ENCODE results near the gene SRRM5. TPM values are rescaled to one million over a fixed set of nuclear protein-coding genes. Genes with fewer than 3 reads are reported as not detected.
"Not testable (repeated sequence)": the region's sequence is repeated elsewhere in the genome, so short reads cannot be mapped to it uniquely, and the experiment has no call there.

The SRRM5 gene
- total RNA-seq, 2 donors from 2014 or later = 1.1 to 1.7 TPM

DNA sequence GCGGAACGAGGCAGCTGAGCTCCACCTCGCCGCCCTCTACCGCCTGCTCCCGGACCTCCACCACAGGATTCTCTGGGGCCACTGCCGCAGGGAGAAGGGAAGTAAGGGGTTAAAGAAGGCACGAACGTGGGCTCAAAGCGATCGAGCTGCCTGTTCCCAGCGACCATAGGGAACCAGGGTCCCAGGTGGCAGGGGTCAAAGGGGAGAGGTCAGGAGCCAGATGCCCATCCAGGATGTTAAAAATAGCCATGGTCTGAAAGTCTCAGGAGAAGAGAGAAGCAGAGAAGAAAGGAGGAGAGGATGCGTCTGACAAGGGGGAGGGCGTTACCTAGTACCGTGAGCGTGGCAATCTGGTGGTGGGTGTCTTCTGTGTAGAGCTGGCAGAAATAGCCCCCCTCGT is 14.9 kb downstream of the SRRM5 start:
- ATAC-seq (replicated peaks in 1 of 2) (no peak), DNase-seq (no peak)
- Mint-ChIP-seq H3K27ac (no peak overlapping the region), H3K4me1 (ENCODE audit: low read depth) (peaks cover 25% of the 10 kb centered on the region), H3K27me3 (ENCODE audit: low read depth) (peaks cover 15% of the 10 kb centered on the region), H3K4me3 (no peak overlapping the region), H3K36me3 (ENCODE audit: insufficient read depth in 2 of 2) (no peaks in the 10 kb centered on the region), H3K9me3 (no peaks in the 10 kb centered on the region)

DNA sequence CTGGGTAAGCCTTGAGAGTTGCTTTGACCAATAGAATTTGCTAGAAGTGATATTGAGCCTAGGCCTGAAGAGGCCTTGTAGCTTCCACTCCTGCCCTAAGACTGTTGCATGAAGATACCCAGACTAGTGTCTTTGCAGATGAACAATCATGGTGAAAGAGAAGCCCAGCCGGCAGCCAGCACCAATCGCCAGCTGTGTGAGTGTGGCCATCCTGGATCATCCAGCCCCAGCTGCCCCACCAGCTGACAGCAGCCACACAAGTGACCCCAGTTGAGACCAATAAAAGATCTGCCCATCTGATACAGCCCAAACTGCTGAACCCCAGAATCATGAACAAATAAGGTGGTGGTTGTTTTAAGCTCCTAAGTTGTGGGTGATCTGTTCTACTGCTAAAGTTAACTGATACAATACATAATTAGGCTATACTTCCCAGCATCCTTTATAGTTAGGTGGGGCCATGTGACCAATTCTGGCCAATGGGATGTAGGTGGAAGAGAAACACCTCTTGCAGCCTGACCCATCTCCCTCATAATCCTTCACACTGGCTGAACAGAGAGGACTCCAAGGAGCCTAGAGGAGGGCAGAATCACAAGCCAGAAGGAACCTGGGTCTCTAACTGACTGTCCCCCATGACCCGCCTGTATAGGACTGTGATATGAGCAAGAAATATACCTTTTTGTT is 16.9 kb downstream of the SRRM5 start:
- DNase-seq (no peak), ATAC-seq (replicated peaks in 1 of 2) (no peak)
- H3K27ac Mint-ChIP-seq = no peak overlapping the region
- no peaks in the 10 kb centered on the region for H3K9me3 Mint-ChIP-seq
- peaks cover 15% of the 10 kb centered on the region for H3K27me3 Mint-ChIP-seq (ENCODE audit: low read depth)
- H3K4me3 Mint-ChIP-seq = no peak overlapping the region
- peaks cover 24% of the 10 kb centered on the region for H3K4me1 Mint-ChIP-seq (ENCODE audit: low read depth)
- no peaks in the 10 kb centered on the region for H3K36me3 Mint-ChIP-seq (ENCODE audit: insufficient read depth in 2 of 2)

- no peaks in the 10 kb centered on the region for H3K36me3 Mint-ChIP-seq (ENCODE audit: insufficient read depth in 2 of 2)
- no peaks in the 10 kb centered on the region for H3K4me1 Mint-ChIP-seq (ENCODE audit: low read depth)
- no peaks in the 10 kb centered on the region for H3K9me3 Mint-ChIP-seq
- no peak overlapping the region for H3K27ac Mint-ChIP-seq
- ATAC-seq (replicated peaks in 1 of 2) = no peak
- no peak for DNase-seq
- H3K27me3 Mint-ChIP-seq (ENCODE audit: low read depth) = peaks cover 5% of the 10 kb centered on the region
- H3K4me3 Mint-ChIP-seq = no peak overlapping the region
Measured at GRCh38 chr19:43631491-43631890, 19.6 kb downstream of the SRRM5 start.

DNA sequence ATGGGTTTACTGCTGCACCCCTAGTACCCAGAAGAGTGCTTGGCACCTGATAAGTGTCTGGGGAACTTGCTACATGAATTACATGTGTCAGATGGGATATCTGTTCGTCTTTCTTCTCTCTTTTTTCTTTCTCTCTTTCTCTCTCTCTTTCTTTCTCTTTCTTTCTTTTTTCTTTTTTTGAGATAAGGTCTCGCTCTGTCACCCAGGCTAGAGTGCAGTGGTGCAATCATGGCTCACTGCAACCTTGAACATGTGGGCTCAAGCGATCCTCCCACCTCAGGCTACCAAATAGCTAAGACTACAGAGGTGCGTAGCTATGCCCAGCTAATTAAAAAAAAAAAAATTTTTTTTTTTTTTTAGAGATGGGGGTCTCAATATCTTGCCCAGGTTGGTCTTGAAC is 21.6 kb downstream of the SRRM5 start:
- peaks cover under 1% of the 10 kb centered on the region for H3K4me1 Mint-ChIP-seq (ENCODE audit: low read depth)

GRCh38 chr19:43634068-43634467 is 22.2 kb downstream of the SRRM5 start:
- no peaks in the 10 kb centered on the region for H3K9me3 Mint-ChIP-seq
- no peak for DNase-seq
- peaks cover 2 to 4% of the 10 kb centered on the region in 2 donors for H3K36me3 Mint-ChIP-seq (ENCODE audit: insufficient read depth in 2 of 2)
- peaks cover 6% of the 10 kb centered on the region for H3K4me1 Mint-ChIP-seq (ENCODE audit: low read depth)
- H3K27me3 Mint-ChIP-seq (ENCODE audit: low read depth) = peaks cover 24% of the 10 kb centered on the region
- no peak for ATAC-seq (replicated peaks in 1 of 2)
- no peak overlapping the region for H3K4me3 Mint-ChIP-seq
- no peak overlapping the region for H3K27ac Mint-ChIP-seq

More for the DNA sequence above, 21.6 kb downstream of the SRRM5 start:
- Mint-ChIP-seq H3K36me3 (ENCODE audit: insufficient read depth in 2 of 2) (no peaks in the 10 kb centered on the region), H3K27ac (peak overlapping the region; percentile 61), H3K27me3 (ENCODE audit: low read depth) (peaks cover 18% of the 10 kb centered on the region), H3K9me3 (no peaks in the 10 kb centered on the region), H3K4me3 (no peak overlapping the region)
- DNase-seq (no peak), ATAC-seq (replicated peaks in 1 of 2) (no peak)

GRCh38 chr19:43634506-43634871 is 22.6 kb downstream of the SRRM5 start:
- DNase-seq (no peak), ATAC-seq (replicated peaks in 1 of 2) (no peak)
- Mint-ChIP-seq H3K36me3 (ENCODE audit: insufficient read depth in 2 of 2) (peaks cover 2 to 5% of the 10 kb centered on the region in 2 donors), H3K9me3 (no peaks in the 10 kb centered on the region), H3K4me1 (ENCODE audit: low read depth) (peaks cover 8% of the 10 kb centered on the region), H3K27ac (no peak overlapping the region), H3K4me3 (no peak overlapping the region), H3K27me3 (ENCODE audit: low read depth) (peaks cover 27% of the 10 kb centered on the region)

GRCh38 chr19:43634872-43635560 is 23.1 kb downstream of the SRRM5 start:
- DNase-seq = no peak
- H3K4me1 Mint-ChIP-seq (ENCODE audit: low read depth) = peaks cover 8% of the 10 kb centered on the region
- ATAC-seq (replicated peaks in 1 of 2) = no peak
- H3K4me3 Mint-ChIP-seq = no peak overlapping the region
- H3K27ac Mint-ChIP-seq = no peak overlapping the region
- H3K36me3 Mint-ChIP-seq (ENCODE audit: insufficient read depth in 2 of 2) = peaks cover 2 to 5% of the 10 kb centered on the region in 2 donors
- H3K27me3 Mint-ChIP-seq (ENCODE audit: low read depth) = peaks cover 29% of the 10 kb centered on the region
- no peaks in the 10 kb centered on the region for H3K9me3 Mint-ChIP-seq

- H3K4me1 Mint-ChIP-seq (ENCODE audit: low read depth) = peaks cover 13% of the 10 kb centered on the region
- not testable (repeated sequence) for H3K27ac Mint-ChIP-seq
Measured at GRCh38 chr19:43635561-43635940, 23.7 kb downstream of the SRRM5 start.

DNA sequence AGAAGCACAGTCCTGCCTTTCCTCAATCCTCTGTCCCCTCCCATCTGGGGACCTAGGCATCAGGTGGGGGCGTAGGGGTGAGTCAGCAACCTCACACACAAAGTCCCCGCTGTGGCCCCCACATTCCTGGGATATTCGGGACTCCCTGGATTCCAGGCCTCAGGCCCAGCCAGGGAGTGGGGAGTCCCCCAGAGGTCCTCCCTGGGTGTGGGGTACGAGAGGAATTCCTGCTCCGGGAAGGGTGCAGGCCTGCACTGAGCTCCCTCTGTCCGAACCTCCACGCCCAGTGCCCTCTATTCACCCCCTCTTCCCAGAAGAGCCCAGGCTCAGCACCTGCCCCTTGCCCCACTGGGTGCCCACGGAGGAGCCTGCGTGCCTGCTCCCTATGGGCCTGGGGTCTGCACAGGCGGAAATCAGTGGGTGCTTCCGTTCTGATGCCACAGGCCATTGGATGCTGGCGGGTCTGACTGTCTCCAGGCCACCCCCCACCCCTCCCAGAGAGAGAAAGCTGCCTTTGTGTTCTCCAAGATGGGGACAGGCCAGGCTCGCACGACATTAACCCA is 24.3 kb downstream of the SRRM5 start:
- H3K4me3 Mint-ChIP-seq = no peak overlapping the region
- no peak for ATAC-seq (replicated peaks in 1 of 2)

More at GRCh38 chr19:43635561-43635940, 23.7 kb downstream of the SRRM5 start:
- peaks cover 34% of the 10 kb centered on the region for H3K27me3 Mint-ChIP-seq (ENCODE audit: low read depth)
- H3K9me3 Mint-ChIP-seq; DNase-seq; ATAC-seq (replicated peaks in 1 of 2); H3K36me3 Mint-ChIP-seq (ENCODE audit: insufficient read depth in 2 of 2); H3K4me3 Mint-ChIP-seq: not testable (repeated sequence)

DNA sequence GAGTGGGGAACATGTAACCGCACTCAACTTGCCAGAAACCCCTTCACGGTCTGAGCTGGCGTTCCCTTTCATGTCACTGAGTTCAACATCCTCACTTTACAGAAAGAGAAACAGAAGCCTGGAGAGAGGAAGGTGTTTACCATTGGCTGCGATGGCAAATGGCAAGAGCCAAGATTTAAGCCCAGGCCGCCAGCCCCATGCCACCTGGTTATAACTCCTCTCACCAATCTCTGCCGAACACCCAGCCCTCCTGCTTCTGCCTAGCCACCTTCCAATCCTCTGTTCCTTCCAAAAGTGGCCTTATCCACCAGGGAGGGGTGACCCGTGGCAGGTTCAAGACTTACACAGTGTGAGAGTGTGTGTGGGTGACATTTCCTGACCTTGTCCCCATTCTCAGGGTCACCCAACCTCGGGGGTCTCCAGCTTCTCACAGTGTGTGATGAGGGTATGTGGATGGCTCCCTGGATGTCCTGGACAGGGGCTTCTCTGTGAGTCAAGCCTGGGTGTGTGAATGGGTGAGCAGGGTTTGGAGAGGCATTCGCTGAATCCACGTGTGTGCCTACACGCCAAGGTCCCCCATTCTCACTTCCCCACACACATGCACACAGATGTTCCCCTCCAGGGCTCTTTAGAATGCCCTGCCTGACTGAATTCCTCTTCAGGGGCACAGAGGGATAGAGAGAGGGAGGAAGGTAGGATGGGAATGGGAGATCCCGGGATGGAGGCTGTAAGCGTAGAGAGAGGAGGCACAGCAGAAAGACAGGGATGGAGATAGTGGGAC is 26.5 kb downstream of the SRRM5 start:
- no peak overlapping the region for H3K27ac Mint-ChIP-seq
- H3K9me3 Mint-ChIP-seq = no peaks in the 10 kb centered on the region
- peaks cover 15% of the 10 kb centered on the region for H3K4me1 Mint-ChIP-seq (ENCODE audit: low read depth)
- DNase-seq (no peak), ATAC-seq (replicated peaks in 1 of 2) (no peak)
- H3K4me3 Mint-ChIP-seq = peak overlapping the region; percentile 77 to 91
- H3K36me3 Mint-ChIP-seq (ENCODE audit: insufficient read depth in 2 of 2) = peaks cover 6% of the 10 kb centered on the region in 2 donors
- peaks cover 46% of the 10 kb centered on the region for H3K27me3 Mint-ChIP-seq (ENCODE audit: low read depth)

More for the DNA sequence above, 24.3 kb downstream of the SRRM5 start:
- Mint-ChIP-seq H3K27ac (no peak overlapping the region), H3K9me3 (no peaks in the 10 kb centered on the region), H3K27me3 (ENCODE audit: low read depth) (peaks cover 40% of the 10 kb centered on the region), H3K4me1 (ENCODE audit: low read depth) (peaks cover 15% of the 10 kb centered on the region), H3K36me3 (ENCODE audit: insufficient read depth in 2 of 2) (peaks cover 4 to 6% of the 10 kb centered on the region in 2 donors)
- no peak for DNase-seq

DNA sequence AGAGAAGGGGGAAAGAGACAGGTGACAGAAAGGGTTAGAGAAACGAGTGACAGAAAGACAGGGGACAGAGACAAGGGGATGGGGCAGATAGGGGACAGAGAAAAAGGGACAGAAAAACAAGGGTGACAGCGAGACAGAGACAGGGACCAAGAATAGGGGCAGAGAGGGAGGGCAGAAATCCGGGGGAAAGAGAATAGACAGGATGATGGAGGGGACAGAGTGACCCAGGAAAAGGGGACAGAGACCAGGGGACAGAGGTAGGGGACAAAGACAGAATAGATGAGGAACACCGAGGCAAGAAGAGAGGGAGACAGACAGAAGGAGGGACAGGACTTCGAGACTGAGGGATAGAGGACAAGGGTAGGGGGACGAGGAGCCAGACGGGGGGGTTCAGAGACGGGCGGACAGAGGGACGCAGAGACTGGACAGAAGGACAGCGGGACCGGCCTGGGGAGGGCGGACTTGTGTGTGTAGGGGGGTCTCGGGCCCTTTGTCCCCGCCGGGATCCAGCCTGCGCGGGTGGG is 27.2 kb downstream of the SRRM5 start:
- Mint-ChIP-seq H3K9me3 (no peaks in the 10 kb centered on the region), H3K36me3 (ENCODE audit: insufficient read depth in 2 of 2) (peaks cover 6% of the 10 kb centered on the region in 2 donors), H3K4me1 (ENCODE audit: low read depth) (peaks cover 15% of the 10 kb centered on the region), H3K27me3 (ENCODE audit: low read depth) (peaks cover 46% of the 10 kb centered on the region), H3K4me3 (peak overlapping the region; percentile 77 to 91), H3K27ac (no peak overlapping the region)
- DNase-seq (no peak), ATAC-seq (replicated peaks in 1 of 2) (no peak)

GRCh38 chr19:43639519-43640423 is 27.9 kb downstream of the SRRM5 start, which contains the start of gene CADM4:
Gene CADM4 (minus strand): TSS chr19:43639850. CDS start chr19:43639790, 60 bp downstream.
- Mint-ChIP-seq H3K36me3 (ENCODE audit: insufficient read depth in 2 of 2) (peaks cover 6% of the 10 kb centered on the region in 2 donors), H3K4me3 (peak within 1 kb of the TSS; percentile 78 to 91), H3K27me3 (ENCODE audit: low read depth) (peaks cover 46% of the 10 kb centered on the region), H3K27ac (no peak within 1 kb of the TSS), H3K4me1 (ENCODE audit: low read depth) (peaks cover 15% of the 10 kb centered on the region), H3K9me3 (no peaks in the 10 kb centered on the region)
- peak; percentile 44 to 51 for DNase-seq
- peak; percentile 85 to 88 for ATAC-seq (replicated peaks in 1 of 2)
